Measurements from ENCODE around the gene CETP.

The CETP gene

DNA sequence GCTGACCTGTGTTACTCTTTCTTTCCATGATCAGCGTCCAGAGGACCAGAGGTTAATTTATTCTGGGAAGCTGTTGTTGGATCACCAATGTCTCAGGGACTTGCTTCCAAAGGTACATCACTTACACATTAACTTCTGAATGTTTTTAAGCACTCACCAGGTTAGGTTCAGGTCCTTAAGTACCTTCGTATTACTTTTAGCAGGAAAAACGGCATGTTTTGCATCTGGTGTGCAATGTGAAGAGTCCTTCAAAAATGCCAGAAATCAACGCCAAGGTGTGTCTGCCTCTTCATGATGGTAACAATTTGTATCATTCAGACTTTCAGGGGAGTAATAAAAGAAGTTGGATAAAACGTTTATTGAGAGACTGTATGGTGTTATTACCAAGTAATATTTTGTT, 26.5 kb upstream of the CETP start:
- DNase-seq: no peak

DNA sequence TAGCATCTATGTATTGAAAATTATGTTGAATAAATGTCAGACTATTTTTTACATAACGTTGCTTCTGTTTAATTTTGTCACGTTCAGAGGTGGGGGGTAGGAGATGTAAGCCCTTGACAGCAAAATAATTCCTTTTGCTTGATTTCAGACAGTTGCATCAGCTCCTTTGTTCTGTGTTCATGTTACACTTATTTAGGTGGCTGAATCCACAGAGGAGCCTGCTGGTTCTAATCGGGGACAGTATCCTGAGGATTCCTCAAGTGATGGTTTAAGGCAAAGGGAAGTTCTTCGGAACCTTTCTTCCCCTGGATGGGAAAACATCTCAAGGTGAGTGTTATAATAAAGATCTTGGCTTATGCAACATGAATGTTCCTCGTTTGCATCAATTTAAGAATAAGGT, 25.3 kb upstream of the CETP start:
- no peak for DNase-seq

DNA sequence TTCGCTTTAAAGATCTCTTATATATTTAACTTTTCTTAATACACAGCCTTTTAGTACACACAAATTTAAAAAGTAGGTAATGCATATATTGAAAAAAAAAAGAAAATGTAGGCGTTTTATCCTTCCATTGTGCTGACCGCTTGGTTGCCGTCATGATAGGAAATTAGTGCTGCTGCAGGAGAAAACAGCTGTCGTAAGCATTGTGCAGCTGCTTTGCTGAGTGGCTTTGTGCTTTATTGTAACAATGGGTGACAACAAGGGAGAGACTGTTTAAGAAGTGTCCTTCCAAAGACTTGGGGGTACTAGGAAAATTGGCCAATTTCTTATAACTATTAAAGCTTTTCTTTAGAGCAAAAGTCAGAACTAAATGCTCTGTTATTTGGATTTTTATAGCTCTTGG, 24.8 kb upstream of the CETP start:
- no peak for DNase-seq

DNA sequence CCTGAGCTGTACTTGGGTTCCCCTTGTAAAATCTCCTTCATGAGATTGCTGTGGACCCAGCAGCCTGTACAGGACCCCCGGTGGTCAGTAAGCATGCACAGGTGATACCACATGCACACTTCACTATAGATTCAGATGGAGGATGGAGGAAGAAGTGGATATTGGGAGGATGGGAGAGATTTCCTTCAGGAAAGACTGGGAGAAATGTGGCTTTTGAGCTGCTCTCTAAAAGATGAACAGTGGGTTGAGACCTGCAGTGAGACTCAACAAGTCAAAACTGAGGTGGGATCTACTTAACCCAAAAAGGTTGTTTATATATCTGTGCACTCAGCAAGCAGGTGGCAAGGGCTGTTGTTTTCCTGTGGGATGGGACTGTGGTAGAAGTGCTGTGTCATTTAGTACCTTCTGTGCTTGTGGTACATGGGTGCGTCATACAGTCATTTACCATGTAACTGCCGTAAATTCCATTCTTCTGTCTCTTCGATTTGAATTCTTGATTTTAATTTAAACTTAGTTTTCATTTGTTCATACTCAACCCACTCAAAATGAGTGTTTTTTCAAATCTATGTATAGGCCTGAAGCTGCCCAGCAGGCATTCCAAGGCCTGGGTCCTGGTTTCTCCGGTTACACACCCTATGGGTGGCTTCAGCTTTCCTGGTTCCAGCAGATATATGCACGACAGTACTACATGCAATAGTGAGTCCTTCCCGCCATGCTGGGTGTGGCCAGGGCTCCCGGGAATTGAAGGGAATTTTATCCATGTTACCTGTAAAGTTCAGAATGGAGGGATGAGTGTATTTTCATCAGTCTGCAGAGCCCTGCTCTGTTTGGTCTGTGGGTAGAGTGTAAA, 22.9 kb upstream of the CETP start:
- DNase-seq: no peak

DNA sequence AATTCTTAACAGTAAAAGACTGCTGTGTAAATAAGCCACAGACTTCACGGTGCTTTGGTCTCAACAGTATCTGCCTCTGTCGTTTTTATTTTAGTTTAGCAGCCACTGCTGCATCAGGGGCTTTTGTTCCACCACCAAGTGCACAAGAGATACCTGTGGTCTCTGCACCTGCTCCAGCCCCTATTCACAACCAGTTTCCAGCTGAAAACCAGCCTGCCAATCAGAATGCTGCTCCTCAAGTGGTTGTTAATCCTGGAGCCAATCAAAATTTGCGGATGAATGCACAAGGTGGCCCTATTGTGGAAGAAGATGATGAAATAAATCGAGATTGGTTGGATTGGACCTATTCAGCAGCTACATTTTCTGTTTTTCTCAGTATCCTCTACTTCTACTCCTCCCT, 21.9 kb upstream of the CETP start:
- DNase-seq: no peak

DNA sequence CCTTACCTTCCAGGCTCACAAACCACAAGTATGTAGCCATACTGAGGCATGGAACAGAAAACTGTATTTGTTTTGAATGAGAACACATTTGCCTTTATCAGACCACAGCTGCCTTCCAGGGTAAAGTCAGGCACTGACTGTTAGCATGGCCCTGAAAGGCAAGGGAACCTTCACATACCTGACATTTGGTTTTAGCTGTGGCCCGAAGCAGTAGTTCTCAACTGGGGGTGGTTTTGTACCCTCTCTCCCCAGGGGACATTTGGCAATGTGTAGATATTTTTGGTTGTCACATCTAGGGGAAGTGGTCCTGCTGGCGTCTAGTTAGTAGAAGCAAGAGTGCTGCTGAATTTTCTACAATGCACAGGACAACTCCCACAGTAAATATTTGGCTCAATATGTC, 20.7 kb upstream of the CETP start:
- no peak for DNase-seq

DNA sequence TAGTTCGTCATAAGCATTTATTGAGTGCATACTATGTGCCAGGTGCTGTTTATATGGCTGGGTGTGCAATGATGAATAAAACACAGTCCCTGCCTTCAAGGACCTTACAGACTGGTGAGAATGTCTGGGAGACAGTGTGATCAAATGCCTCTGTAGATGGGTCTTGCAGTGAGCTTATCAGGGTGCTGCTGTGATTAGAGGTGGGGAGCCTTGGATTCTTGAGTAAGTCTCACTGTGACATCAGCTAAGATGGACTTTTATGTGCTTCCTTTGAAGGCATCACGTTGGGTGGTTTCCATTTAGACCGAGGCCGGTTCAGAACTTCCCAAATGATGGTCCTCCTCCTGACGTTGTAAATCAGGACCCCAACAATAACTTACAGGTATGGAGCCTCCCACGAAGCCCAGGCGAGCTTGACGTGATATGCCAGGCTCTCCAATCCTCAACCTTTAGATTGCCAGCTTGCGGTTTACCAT, 19.9 kb upstream of the CETP start:
- no peak for DNase-seq

DNA sequence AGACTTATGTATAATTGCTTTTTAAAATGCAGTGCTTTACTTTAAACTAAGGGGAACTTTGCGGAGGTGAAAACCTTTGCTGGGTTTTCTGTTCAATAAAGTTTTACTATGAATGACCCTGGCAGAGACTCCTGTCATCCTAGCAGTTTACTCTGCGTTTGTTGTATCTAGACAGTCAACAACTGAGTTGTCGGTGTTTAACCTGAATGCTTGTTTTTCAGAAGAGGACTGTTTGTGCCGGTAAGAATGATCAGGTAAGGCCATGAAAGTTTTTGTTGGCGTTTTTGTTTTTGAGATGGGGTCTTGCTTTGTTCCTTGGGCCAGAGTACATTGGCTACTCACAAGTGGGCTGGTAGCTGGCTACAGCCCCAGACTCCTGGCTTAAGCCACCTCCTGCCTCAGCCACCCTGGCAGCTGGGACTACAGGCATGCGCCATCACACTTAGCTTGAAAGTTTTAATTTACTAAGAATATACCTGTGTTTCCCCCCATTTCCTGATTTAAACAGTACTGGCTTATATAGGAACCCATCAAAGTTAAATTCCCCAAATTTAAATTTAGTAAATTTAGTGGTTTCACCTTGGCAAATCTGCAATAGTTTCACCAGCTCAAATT, 17.9 kb upstream of the CETP start:
- no peak for DNase-seq

DNA sequence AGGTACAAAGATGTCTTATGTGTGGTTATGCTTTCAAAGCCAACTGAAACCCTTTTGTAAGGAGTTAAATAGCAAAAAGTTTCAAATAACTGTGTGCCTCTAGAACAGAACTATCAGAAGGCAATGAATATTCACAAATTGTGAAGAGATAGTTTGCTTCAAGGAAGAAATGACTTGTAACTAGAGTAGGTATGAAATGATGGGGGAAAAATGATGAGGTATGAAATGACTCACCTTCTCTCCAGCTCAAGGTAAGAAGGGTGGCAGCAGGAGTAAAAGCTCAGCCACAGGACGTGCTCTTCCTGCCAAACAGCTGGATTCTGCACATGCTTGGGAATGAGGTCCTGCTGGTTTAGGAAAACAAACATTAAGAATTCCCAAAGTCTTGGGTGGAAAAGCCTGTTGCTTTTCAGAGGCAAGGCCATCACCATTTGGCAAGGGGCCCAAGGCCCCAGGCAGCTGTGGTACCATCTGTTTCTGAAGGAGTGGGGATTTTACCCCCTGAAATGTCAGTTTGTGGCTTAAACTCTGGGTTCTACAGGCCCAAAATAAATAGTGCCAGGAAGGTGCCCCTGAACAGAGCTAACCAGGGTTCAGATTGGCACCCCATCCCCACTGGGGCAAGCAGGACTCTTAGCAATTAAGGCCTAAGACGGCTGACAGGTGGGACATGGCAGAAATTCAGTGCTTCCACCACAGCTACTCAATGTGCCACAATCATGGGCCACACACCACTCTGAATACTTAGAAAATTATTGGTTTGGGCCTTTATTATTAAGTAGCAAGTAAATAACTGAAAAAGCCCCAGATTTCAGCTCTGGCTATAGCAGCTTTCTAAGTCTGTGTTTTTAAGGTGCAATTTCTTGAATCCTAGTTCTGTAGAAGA, 16.6 kb upstream of the CETP start:
- no peak for DNase-seq

DNA sequence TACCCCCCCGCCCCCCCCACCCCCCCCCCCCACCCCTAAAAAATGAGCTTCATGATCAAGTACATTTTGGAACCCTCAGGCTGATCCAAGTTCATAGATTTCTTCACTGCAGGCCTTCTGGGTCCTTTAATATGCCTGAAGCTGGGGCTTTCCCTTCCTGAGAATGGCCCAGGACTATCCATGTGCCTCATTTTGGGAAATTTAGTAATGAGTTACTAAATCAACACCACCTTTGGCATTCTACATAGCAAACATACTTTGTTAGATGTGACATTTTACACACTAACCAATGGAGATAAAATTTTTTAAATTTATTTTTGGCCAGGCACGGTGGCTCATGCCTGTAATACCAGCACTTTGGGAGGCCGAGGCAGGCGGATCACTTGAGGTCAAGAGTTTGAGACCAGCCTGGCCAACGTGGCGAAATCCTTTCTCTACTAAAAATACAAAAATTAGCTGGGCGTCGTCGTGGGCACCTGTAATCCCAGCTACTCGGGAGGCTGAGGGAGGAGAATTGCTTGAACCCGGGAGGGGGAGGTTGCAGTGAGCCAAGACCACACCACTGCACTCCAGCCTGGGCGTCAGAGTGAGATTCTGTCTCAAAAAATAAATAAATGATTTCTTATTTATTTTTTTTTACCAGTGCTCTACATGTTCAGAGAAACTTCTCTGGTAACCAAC, 15.8 kb upstream of the CETP start:
- DNase-seq: no peak

DNA sequence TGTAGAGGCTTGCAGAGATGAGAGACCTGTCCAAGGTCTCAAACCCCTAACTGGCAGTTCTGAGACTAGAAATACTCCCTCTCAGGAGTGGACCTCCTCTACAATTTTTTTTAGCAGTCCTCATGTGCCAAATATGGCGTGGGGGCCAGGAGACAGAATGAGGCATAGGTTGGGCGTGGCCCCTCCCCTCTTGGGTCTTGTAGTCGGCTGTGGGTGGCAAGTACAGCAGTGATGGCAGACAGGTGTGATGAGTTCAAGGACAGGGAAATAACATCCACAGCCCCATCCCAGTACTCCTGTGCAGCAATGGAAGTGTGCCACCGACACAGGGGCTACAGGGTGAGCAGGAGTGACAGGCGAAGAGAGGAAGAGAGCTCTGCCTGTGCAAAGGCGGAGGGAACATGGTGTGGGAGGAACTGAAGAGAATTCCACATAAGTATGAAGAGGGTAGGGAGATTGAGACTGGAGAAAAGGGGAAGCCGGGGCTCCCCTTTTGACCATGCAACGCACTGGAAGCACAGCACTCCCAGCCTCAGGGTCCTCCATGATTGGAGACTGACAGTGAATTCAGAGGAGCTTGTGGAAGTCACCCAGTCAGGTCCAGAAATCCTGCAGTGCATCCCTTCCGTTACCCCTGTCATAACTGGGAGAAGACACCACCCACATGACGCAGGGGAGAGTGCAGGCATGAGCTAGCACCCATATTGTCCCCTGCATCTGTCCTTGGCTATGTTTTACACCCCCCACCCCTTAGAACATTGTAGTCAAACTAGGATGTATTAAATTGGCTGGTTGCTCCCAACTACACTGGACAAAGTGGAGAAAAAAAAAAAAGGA, 14.8 kb upstream of the CETP start:
- DNase-seq: no peak

DNA sequence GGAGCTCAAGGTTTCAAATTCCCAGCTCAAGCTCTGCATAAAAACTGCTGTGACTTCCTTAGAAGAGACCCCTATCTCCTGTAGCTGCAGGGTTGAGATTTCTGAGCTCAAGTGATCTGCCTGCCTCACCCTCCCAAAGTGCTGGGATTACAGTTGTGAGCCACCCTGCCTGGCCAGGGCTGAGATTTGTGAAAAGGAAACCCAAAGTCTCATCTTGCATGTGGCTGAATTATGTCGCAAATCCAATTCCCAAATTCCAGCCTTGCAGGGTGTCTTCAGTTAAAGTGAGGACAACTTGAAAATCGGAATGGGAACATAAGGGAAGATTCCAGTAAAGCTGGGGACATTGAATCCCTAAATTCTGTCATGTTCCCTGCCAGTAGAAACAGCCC, 14.2 kb upstream of the CETP start:
- DNase-seq: no peak

DNA sequence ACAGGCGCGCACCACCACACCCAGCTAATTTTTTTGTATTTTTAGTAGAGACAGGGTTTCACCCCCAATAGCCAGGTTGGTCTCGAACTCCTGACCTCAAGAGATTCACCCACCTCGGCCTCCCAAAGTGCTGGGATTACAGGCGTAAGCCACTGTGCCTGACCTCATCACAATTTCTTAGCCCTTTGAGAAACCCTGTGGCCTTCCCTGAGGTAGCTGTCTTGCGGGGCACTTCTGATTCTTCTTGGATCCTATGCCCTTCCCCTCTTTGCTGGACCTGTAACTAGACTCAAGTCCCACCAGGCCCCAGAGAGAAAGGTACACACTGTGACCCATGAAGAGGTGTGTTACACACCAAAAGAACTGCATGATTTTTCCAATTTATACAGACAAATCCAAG, 13.5 kb upstream of the CETP start:
- no peak for DNase-seq

DNA sequence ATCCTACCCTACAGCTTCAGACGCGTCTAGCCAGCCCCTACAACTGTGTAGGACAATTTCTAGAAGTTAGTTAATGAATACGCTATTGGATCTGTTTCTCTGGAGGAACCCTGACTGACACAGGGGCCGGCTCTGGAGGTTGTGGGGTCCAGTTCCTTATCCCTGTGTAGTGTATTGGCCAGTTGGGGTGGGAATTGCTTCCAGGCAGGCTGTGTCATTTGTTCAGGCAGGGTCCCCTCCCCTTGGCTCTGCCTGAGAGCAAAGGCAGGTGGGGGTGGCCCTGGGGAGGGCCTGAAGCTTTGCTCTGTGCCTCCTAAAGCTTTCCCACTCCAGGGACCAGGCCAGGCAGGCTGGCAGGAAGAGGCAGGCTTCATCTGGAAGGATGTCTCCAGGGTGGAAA, 11.7 kb upstream of the CETP start:
- no peak for DNase-seq

DNA sequence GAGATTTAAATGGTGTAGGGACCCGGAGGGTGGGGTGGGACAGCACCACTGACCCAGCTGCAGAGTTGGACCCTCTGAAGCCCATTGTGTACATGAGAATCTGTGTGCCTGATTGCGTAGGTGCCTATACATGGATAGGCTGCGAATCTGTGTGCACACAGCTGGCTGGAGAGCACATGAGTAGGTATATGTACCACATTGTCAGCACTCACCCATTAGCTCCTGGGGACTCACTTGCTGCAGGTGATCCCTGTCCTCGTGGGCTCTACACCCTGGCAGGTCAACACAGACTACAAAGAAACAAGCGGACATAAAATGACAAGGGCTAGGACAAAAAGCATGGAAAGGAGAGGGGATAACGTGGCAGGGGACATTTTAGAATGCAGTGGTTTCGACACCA, 11.3 kb upstream of the CETP start:
- DNase-seq: no peak

DNA sequence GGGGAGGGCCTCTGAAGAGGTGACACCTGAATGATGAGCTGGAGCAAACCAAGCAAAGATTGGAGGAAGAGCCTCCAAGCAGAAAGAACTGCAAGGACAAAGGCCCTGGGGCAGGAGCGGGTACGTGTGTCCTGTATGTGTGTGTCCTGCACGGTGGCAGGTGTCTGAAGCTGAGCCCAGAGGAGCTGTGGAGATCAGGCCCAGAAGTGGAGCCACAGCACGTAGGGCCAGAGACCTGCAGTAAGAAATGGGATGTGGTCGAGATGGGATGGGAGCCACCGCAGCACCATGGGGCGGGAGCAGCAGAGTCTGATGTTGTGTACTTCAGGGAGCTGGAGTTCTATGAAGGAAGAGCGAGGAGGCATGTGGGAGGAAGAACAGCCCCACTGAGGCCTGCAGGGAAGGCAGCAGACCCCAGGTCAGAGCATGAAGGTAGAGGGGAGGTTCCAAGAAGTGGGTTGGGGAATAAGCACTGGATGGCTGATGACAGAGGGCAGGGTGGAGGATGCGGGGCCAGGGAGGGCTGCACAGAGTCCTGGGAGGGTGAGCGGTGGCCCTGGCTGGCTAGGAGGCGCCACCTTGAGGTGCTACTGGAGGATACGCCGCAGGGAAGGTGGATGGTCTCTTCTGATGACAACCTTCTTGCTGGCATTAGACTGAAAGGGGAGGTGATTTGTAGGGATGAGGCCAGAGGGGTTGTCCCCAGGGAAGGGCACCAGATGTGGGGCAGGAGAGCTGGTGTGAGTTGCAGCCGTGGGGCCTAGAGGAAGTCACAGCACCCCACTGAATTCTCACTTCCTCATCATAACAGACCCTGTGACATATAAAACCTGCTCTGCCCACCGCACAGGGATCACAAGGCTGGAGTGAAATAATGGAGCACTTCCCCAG, 10.6 kb upstream of the CETP start:
- peak; percentile 79 for DNase-seq

DNA sequence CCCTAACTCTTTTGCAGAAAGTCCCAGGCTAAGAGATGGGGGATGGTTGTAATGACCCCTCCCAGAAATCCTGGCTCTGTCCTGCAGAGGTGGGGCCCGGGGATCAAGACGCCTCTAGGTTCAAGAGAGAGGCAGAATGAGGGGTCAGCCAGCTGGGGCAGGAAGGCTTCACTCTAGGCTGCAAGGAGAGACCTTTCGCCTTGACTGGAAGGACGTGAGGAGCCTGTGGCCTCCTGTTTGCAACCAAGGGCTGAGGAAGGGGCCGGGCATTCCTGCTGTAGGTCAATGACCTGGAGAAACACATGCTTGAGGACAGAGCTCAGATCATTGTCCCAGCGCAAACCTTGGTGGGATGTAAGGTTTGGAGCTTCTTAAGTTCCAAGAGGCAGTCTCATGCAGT, 8.7 kb upstream of the CETP start:
- DNase-seq: no peak

DNA sequence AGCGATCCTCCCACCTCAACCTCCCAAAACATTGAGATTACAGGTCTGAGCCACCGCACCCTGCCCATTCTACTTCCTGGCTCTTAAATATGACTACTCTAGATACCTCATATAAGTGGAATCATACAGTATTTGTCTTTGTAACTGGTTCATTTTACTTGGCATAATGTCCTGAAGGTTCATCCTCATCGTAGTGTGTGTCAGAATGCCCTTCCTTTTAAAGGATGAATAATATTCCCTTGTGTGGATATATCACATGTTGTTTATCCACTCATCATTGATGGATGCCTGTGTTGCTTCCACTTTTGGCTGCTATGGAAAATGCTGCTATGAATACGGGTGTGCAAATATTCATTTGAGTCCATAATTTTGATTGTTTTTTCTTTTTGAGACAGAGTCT, 5.7 kb upstream of the CETP start:
- DNase-seq: no peak

DNA sequence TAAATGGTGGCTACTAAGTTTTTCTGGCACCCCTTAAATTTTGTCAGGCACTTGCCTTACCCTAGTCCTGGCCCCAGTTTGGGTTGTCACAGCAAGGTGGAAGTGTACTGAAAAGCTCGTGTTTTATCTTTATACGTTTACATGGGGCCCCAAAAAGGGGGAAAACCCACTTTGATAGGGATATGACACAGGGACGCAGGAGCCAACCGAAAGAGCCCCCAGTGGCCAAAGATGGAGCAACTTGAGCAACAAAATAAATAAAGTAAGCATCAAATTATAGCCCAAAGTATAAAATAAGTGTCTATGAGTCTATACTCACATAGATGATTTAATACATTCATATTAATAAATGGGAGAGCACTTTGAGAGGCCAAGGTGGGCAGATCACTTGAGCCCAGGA, 5.0 kb upstream of the CETP start:
- DNase-seq: no peak

DNA sequence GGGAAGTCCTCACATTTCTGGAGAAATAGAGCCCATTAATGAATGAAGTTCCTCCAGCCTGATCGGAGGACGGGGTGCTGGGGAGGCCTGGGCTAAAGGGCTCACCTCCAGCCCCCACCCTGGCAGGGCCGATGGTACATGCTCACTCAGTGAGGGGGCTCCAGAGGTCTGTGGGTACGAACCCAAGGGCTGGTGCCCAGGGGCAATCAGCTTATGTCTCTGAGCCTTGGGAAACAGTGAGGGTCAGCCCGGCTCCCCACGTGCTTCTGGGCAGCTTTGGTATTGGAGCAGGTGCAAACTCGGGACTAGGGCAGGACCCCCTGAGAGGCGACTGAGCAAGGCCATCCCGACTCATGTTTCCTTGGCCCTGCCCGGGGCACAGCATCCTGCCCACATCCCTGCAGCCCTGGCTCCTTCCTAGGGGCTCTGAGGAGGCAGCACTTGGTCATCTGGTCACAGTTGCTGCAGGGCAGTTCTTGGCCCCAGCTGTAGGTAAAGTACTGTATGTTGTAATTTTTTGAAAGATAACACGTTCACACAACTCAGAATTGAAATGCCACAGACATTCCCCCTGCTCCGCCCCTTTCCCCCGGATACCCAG, 969 bp upstream of the CETP start:
- no peak for DNase-seq

DNA sequence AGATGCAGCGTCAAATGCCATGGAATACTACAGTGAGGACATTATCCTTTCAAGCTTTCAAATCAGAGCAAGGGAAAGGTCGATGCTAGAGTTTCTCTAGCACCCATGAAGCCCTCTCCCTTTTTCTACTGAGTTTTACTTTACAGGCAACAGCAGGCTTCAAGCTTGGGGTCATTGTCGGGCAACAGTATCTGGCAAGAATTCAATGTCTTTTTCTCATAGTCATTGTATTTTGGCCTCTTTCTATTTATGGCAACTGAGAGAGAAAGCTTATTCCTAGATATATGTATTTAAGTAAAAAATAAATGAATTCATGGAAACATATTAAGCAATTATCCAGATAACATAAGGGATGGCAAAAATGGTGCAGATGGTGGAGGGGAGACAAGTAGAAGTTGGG, 364 bp upstream of the CETP start:
- DNase-seq: no peak

All from suppressor macrophage treated with lipopolysaccharide for 4 hours (primary cell).